ENCODE results near the gene PKIB.

DNA sequence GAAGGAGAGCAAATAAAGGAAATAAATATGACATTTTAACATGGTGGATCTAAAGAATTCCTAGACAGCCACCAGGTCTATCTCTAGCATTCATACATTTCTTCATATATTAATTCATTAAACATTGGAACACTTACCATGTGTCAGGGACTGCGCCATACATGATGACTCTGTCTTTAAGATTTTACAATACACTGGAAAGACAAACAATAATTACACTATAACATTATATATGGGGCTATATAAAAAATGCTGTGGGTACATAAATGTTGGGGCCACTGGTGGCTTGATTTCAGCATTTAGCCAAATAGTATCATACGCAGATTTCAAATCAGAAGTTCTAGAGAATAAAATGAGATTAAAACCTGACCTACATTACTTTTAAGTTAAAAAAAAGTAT lies 33.3 kb upstream of the PKIB start:
- TF ChIP-seq, protein P1, sequence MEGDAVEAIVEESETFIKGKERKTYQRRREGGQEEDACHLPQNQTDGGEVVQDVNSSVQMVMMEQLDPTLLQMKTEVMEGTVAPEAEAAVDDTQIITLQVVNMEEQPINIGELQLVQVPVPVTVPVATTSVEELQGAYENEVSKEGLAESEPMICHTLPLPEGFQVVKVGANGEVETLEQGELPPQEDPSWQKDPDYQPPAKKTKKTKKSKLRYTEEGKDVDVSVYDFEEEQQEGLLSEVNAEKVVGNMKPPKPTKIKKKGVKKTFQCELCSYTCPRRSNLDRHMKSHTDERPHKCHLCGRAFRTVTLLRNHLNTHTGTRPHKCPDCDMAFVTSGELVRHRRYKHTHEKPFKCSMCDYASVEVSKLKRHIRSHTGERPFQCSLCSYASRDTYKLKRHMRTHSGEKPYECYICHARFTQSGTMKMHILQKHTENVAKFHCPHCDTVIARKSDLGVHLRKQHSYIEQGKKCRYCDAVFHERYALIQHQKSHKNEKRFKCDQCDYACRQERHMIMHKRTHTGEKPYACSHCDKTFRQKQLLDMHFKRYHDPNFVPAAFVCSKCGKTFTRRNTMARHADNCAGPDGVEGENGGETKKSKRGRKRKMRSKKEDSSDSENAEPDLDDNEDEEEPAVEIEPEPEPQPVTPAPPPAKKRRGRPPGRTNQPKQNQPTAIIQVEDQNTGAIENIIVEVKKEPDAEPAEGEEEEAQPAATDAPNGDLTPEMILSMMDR (IDR thresholded peaks at IDR 0.05) = no peak
- no peak for TF ChIP-seq EP300 (IDR thresholded peaks at IDR 0.05)

Measured in ovary (tissue), 3 donors.